GM12878 (cell line): ENCODE results near the gene PSMB1. TPM values are rescaled to one million over a fixed set of nuclear protein-coding genes. Genes with fewer than 3 reads are reported as not detected.

ENCODE experiments used
- ATAC-seq: fragments of 200-7000 bp; cut with Tn5 transposase; 3 replicates; pipeline ENCODE4 v1.9.1; 2020; ENCODE audit warnings: mild to moderate bottlenecking, moderate library complexity
- BruUV-seq: library from RNA; stranded (reverse); fragments of 400-500 nt; replicated peaks from 2 replicates; lab custom pipeline; 2021; lab: Mats Ljungman, UMichigan
- CTCF ChIA-PET: fragments of 300-600 bp; sonication (Branson Sonifier 250); formaldehyde crosslinking; extraction: SDS; loops from one replicate; lab custom pipeline; 2021; ENCODE audit warnings: inconsistent platforms; lab: Yijun Ruan, JAX
- POLR2A ChIA-PET: fragments of 350-600 bp; formaldehyde crosslinking; extraction: SDS; loops from one replicate; lab custom pipeline; 2021; ENCODE audit warnings: inconsistent platforms; lab: Charles Lee
- RAD21 ChIA-PET: fragments of 300-600 bp; sonication (Branson Sonifier 250); formaldehyde crosslinking; loops from one replicate; lab custom pipeline; 2023; ENCODE audit warnings: antibody characterized with exemption; ENCODE audit not compliant: unreplicated experiment; lab: Charles Lee
- SMC1A ChIA-PET: fragments of 300-600 bp; sonication (Branson Sonifier 250); formaldehyde crosslinking; loops from one replicate; lab custom pipeline; 2023; ENCODE audit not compliant: unreplicated experiment, uncharacterized antibody; lab: Charles Lee
- DNase-seq: peaks from one replicate; pipeline ENCODE4 v3.0.0-alpha.2; 2011; ENCODE audit warnings: low read depth, low spot score
- FAIRE-seq: peaks from 3 replicates; lab custom pipeline; 2011; peaks lifted over from hg19 to GRCh38; lab: Jason Lieb, UNC
- H2AFZ ChIP-seq: 2 replicates; pipeline ENCODE4 v1.6.0; 2011; ENCODE audit warnings: low read depth, low read length, control low read depth; ENCODE audit not compliant: control insufficient read depth
- H3K27ac ChIP-seq: 2 replicates; pipeline ENCODE4 v1.5.1; 2011; ENCODE audit warnings: control low read depth; ENCODE audit not compliant: control insufficient read depth, insufficient read depth
- H3K27me3 ChIP-seq, 2 experiments: replicated peaks in 1 of 2; 2 replicates each; pipeline versions ENCODE4 v1.6.0 to v1.6.1; 2011; ENCODE audit warnings: low read length in 1 of 2; ENCODE audit not compliant: control insufficient read depth in 2 of 2, insufficient read depth in 2 of 2
- H3K36me3 ChIP-seq, 2 experiments: 2 replicates each; pipeline ENCODE4 v1.5.1; 2011; ENCODE audit warnings: low read length in 1 of 2; ENCODE audit not compliant: control insufficient read depth in 2 of 2, insufficient read depth in 2 of 2
- H3K4me1 ChIP-seq: 2 replicates; pipeline ENCODE4 v1.6.1; 2011; ENCODE audit warnings: mild to moderate bottlenecking, low read length, moderate library complexity, mixed read lengths; ENCODE audit not compliant: control insufficient read depth, insufficient read depth
- H3K4me2 ChIP-seq: 2 replicates; pipeline ENCODE4 v1.6.0; 2011; ENCODE audit warnings: control low read depth; ENCODE audit not compliant: control insufficient read depth, insufficient read depth
- H3K4me3 ChIP-seq: fragments of 200-600 bp; sonication (generic); 2 replicates; pipeline ENCODE4 v1.5.1; 2016
- H3K79me2 ChIP-seq: 2 replicates; pipeline ENCODE4 v1.6.0; 2011; ENCODE audit warnings: low read length; ENCODE audit not compliant: control insufficient read depth, insufficient read depth
- H3K9ac ChIP-seq: 2 replicates; pipeline ENCODE4 v1.8.0; 2011; ENCODE audit warnings: low read length, control low read depth, mixed read lengths; ENCODE audit not compliant: control insufficient read depth, insufficient read depth
- H3K9me3 ChIP-seq: replicated peaks from 3 replicates; pipeline ENCODE4 v1.5.1; 2011; ENCODE audit warnings: mild to moderate bottlenecking, low read length; ENCODE audit not compliant: control insufficient read depth, insufficient read depth
- H4K20me1 ChIP-seq: 2 replicates; pipeline ENCODE4 v1.6.0; 2011; ENCODE audit not compliant: control insufficient read depth, insufficient read depth
- BCL11A ChIP-seq: IDR thresholded peaks from 2 replicates; pipeline ENCODE4 v1.6.1; 2011; ENCODE audit warnings: low read depth, low read length
- CBFB ChIP-seq: IDR thresholded peaks from 2 replicates; pipeline ENCODE4 v1.6.1; 2016; ENCODE audit warnings: antibody characterized with exemption, low read depth
- PAX8 ChIP-seq: fragments of 450-650 bp; IDR thresholded peaks from 2 replicates; pipeline ENCODE4 v1.6.1; 2017; ENCODE audit warnings: mild to moderate bottlenecking, moderate library complexity
- POLR2A ChIP-seq: IDR thresholded peaks from 2 replicates; pipeline ENCODE4 v1.6.1; 2011; ENCODE audit warnings: low read depth, mild to moderate bottlenecking, low read length
- RAD21 ChIP-seq: IDR thresholded peaks from 2 replicates; pipeline ENCODE4 v1.6.1; 2011; ENCODE audit warnings: mild to moderate bottlenecking, low read depth, low read length, moderate library complexity; ENCODE audit not compliant: insufficient read depth
- RUNX3 ChIP-seq: IDR thresholded peaks from 2 replicates; pipeline ENCODE4 v1.6.1; 2012; ENCODE audit warnings: low read length, inconsistent platforms
- SMC3 ChIP-seq: IDR thresholded peaks from 2 replicates; pipeline ENCODE4 v1.6.1; 2011; ENCODE audit warnings: low read length, improper control_type of control experiment, borderline replicate concordance
- YY1 ChIP-seq: IDR thresholded peaks from 2 replicates; pipeline ENCODE4 v1.6.1; 2011; ENCODE audit warnings: low read depth, mild to moderate bottlenecking, low read length
- WGBS: methylation state at CpG from one replicate; pipeline ENCODE4 v1.1.6; 2016; ENCODE audit warnings: low lambda C conversion rate; ENCODE audit not compliant: insufficient replicate concordance, insufficient coverage; ENCODE audit errors: missing lambda C conversion rate; 5-methylcytosine and 5-hydroxymethylcytosine counted together
- in situ Hi-C: fragments of 300-500 bp; cut with MboI; formaldehyde crosslinking; loops from 9 replicates; pipeline ENCODE4 v1.14.3; 2018; ENCODE audit warnings: mixed read lengths
- intact Hi-C: fragments of 100-400 bp; cut with micrococcal nuclease; formaldehyde crosslinking; loops from one replicate; pipeline ENCODE4 v1.14.2; 2022; ENCODE audit not compliant: unreplicated experiment
- polyA plus RNA-seq, 11 experiments: library from polyadenylated mRNA; depleted of rRNA in 4 of 11; unstranded in 6 of 11; stranded (reverse) in 5 of 11; fragments of >200 nt; fragmentation: Nextera tagmentation in 4 of 11; fragmentation: Illumina TruSeq in 1 of 11; extraction: Ambion mirVana in 4 of 11; extraction: Trizol in 1 of 11; gene quantifications; 1 replicate in 1 of 11; 2 replicates in 10 of 11; pipeline versions ENCODE4 v1.2.1 to v1.2.3, GENCODE V29; 2011 to 2016; ENCODE audit warnings: inconsistent platforms in 2 of 11, missing spikeins in 2 of 11, low read depth in 1 of 11
- total RNA-seq, 4 experiments: library from RNA; depleted of rRNA in 3 of 4; stranded (reverse); fragments of >200 nt in 3 of 4; fragmentation: Illumina TruSeq in 1 of 4; extraction: Trizol in 1 of 4; gene quantifications; 2 replicates each; pipeline versions ENCODE4 v1.2.1 to v1.2.3, GENCODE V29; 2013 to 2021
- TF ChIP-seq, protein P1 (sequence below), 3 experiments: IDR thresholded peaks in 2 of 3; conservative IDR thresholded peaks in 1 of 3; 2 replicates each; pipeline ENCODE4 v1.5.1; 2011; ENCODE audit warnings: low read depth in 3 of 3, low read length in 3 of 3, mild to moderate bottlenecking in 3 of 3, control low read depth in 2 of 3, moderate library complexity in 2 of 3, inconsistent platforms in 1 of 3, mixed read lengths in 1 of 3; ENCODE audit not compliant: control insufficient read depth in 2 of 3, insufficient read depth in 1 of 3; ENCODE audit errors: extremely low read depth in 1 of 3
- TF ChIP-seq, protein P2 (sequence below): fragments of 450-650 bp; IDR thresholded peaks from 2 replicates; pipeline ENCODE4 v1.6.1; 2014; ENCODE audit warnings: mild to moderate bottlenecking

The PSMB1 gene
- total and polyA plus RNA-seq, 10 of the 15 experiments (the other 5 are each of a cell fraction or from before 2014, with no cell fraction given) = 208 to 1,317 (median 508) TPM

DNA sequence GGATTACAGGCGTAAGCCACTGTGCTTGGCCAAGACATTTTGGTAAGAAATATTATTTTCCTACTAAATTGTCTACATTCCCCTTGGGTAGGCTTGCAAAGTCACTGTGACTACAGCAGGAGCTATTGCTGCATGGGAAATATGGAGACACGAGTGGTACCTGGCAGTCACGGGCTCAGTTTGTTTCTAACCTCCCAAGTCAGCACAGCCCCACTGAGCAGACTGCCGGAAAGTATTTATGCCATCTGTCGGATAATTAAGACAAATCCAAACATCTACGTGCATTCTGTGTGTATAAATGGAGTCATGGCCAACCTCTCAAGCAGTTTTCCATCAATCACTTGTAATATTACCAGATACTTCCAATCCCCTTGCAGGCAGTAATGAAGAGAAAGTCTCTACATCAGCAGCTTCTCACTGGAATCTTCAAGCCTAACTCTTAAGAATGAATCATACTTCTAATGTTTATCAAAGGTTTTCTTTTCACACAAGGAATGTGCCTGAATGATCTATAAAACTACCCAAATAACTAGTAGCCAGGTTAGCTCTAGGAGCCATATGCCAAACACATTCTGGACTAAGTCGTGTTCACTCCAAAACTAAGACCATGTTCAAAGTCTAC, 20.1 kb downstream of the PSMB1 start:
- no peaks in the 10 kb centered on the region for H3K4me1 ChIP-seq
- RAD21 ChIA-PET = no interaction called here
- WGBS = 98% methylated on average over 7 of the region's 7 CpGs
- H3K9ac ChIP-seq = no peak overlapping the region
- H3K4me2 ChIP-seq = no peak overlapping the region
- SMC1A ChIA-PET = interaction anchor here (1.1 to 4.5 kb wide), 2 partner anchors 7 to 15 kb away, joined by 4 to 24 read pairs; no protein-coding TSS in a partner anchor
- H3K27ac ChIP-seq = no peak overlapping the region
- CTCF ChIA-PET = interaction anchor here (1.0 to 5.5 kb wide), 3 partner anchors 7 to 701 kb away, joined by 3 to 33 read pairs (median 10); no protein-coding TSS in a partner anchor
- no peaks in the 10 kb centered on the region for H3K9me3 ChIP-seq
- peaks cover 16 to 33% of the 10 kb centered on the region in 2 experiments for H3K36me3 ChIP-seq
- no TSS peak for BruUV-seq
- H3K27me3 ChIP-seq = no peaks in the 10 kb centered on the region
- no peak overlapping the region for H2AFZ ChIP-seq
- TF ChIP-seq YY1 (no peak), POLR2A (peak; percentile 13; the same call in 1 of the 2 replicates)
- H3K79me2 ChIP-seq = no peaks in the 10 kb centered on the region
- intact Hi-C loops = loop anchor here (5.0 kb wide), 1 partner anchor 1576 kb away; no protein-coding TSS in a partner anchor
- in situ Hi-C loops = no loop called here
- no peak for ATAC-seq
- DNase-seq = no peak
- POLR2A ChIA-PET = no interaction called here
- peak; percentile 18 for FAIRE-seq
- H3K4me3 ChIP-seq = no peak overlapping the region
- no peaks in the 10 kb centered on the region for H4K20me1 ChIP-seq

DNA sequence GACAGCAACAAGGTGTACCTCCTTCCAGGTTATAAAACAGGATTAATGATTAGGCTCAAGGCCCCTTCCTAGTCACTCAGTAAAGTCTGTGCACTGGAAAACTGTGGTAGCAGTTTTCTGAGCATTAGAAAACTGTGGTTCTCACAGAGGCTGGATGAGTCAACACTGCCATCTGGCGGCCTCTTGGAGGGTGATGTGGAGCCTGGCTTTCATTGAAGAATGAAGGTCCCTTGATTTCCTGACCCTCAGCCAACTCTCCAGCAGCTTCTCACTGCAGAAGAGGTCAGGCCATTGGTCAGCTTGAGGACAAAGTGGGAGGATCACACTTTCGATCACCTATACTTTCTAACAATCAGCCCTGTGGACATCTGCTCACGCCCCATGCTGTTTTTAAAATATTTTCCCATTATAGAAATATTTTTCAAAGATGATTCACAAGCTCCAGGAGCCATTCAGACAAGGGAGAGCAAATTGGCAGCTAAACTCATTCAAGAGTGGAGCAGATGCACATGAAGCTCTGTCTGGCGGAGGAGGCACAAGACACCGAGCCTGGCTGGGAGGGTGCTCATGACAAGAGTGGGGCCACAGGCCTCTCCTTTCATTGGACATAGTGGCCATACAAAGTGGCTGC, 23.2 kb downstream of the PSMB1 start:
- H3K27ac ChIP-seq = no peak overlapping the region
- DNase-seq = peak; percentile 4
- H3K4me2 ChIP-seq = no peak overlapping the region
- RAD21 ChIA-PET = interaction anchor here (0.6 to 3.1 kb wide), 6 partner anchors 9 to 740 kb away, joined by 3 to 18 read pairs (median 3); no protein-coding TSS in a partner anchor
- H3K4me3 ChIP-seq = no peak overlapping the region
- no peaks in the 10 kb centered on the region for H4K20me1 ChIP-seq
- ATAC-seq = peak; percentile 97
- CTCF ChIA-PET = interaction anchor here (0.7 to 5.5 kb wide), 26 partner anchors 10 to 1574 kb away, joined by 3 to 39 read pairs (median 4); partner anchors contain the start of genes PSMB1 and TBP
- POLR2A ChIA-PET = no interaction called here
- no peaks in the 10 kb centered on the region for H3K9me3 ChIP-seq
- H3K4me1 ChIP-seq = no peaks in the 10 kb centered on the region
- no peaks in the 10 kb centered on the region for H3K79me2 ChIP-seq
- in situ Hi-C loops (loop anchor here (5.0 kb wide), 1 partner anchor 1638 kb away; no protein-coding TSS in a partner anchor), intact Hi-C loops (loop anchor here (1.0 to 5.0 kb wide), 2 partner anchors 699 to 1573 kb away; no protein-coding TSS in a partner anchor)
- peak; percentile 90 for FAIRE-seq
- no peak for TF ChIP-seq BCL11A
- peak; percentile 89 for TF ChIP-seq SMC3
- TF ChIP-seq, protein P1, sequence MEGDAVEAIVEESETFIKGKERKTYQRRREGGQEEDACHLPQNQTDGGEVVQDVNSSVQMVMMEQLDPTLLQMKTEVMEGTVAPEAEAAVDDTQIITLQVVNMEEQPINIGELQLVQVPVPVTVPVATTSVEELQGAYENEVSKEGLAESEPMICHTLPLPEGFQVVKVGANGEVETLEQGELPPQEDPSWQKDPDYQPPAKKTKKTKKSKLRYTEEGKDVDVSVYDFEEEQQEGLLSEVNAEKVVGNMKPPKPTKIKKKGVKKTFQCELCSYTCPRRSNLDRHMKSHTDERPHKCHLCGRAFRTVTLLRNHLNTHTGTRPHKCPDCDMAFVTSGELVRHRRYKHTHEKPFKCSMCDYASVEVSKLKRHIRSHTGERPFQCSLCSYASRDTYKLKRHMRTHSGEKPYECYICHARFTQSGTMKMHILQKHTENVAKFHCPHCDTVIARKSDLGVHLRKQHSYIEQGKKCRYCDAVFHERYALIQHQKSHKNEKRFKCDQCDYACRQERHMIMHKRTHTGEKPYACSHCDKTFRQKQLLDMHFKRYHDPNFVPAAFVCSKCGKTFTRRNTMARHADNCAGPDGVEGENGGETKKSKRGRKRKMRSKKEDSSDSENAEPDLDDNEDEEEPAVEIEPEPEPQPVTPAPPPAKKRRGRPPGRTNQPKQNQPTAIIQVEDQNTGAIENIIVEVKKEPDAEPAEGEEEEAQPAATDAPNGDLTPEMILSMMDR (IDR thresholded peaks at IDR 0.05 in 2 of 3, conservative IDR thresholded peaks at IDR 0.05 in 1 of 3; ENCODE audit: control insufficient read depth in 2 of 3, extremely low read depth in 1 of 3, insufficient read depth in 1 of 3, low read depth in 3 of 3, low read length in 3 of 3) = peak; percentile 84 to 94 (median 92); a peak in 5 of 6 replicates
- TF ChIP-seq RUNX3 = peak; percentile 52; the same call in 1 of the 2 replicates
- peak; percentile 89 for TF ChIP-seq RAD21
- TF ChIP-seq, protein P2, sequence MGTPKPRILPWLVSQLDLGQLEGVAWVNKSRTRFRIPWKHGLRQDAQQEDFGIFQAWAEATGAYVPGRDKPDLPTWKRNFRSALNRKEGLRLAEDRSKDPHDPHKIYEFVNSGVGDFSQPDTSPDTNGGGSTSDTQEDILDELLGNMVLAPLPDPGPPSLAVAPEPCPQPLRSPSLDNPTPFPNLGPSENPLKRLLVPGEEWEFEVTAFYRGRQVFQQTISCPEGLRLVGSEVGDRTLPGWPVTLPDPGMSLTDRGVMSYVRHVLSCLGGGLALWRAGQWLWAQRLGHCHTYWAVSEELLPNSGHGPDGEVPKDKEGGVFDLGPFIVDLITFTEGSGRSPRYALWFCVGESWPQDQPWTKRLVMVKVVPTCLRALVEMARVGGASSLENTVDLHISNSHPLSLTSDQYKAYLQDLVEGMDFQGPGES = no peak
- 0 out of 2 replicates have a peak, but pooled peaks have one; percentile 46 for TF ChIP-seq YY1
- TF ChIP-seq PAX8 = no peak
- peak; percentile 42; the same call in 1 of the 2 replicates for TF ChIP-seq CBFB
- TF ChIP-seq, all 136 proteins: peak for 6
- no peak overlapping the region for H2AFZ ChIP-seq
- no TSS peak for BruUV-seq
- SMC1A ChIA-PET = interaction anchor here (0.6 to 4.5 kb wide), 11 partner anchors 10 to 1574 kb away, joined by 3 to 24 read pairs (median 3); partner anchors contain the start of gene TBP
- H3K9ac ChIP-seq = no peak overlapping the region
- WGBS = 56% methylated on average over 5 of the region's 5 CpGs
- H3K36me3 ChIP-seq = peaks cover 4 to 9% of the 10 kb centered on the region in 2 experiments; a peak in 3 of 4 replicates
- H3K27me3 ChIP-seq = no peaks in the 10 kb centered on the region
